ENCODE data around the gene PGA4. TPM values are rescaled to one million over a fixed set of nuclear protein-coding genes. Genes with fewer than 3 reads are reported as not detected.
A peak's percentile ranks its signal among the peaks of the same experiment; 100 is the strongest.
"Not testable (repeated sequence)": the region's sequence is repeated elsewhere in the genome, so short reads cannot be mapped to it uniquely, and the experiment has no call there.

The PGA4 gene
- total RNA-seq, 1 donor from 2014 or later: 0.67 TPM

DNA sequence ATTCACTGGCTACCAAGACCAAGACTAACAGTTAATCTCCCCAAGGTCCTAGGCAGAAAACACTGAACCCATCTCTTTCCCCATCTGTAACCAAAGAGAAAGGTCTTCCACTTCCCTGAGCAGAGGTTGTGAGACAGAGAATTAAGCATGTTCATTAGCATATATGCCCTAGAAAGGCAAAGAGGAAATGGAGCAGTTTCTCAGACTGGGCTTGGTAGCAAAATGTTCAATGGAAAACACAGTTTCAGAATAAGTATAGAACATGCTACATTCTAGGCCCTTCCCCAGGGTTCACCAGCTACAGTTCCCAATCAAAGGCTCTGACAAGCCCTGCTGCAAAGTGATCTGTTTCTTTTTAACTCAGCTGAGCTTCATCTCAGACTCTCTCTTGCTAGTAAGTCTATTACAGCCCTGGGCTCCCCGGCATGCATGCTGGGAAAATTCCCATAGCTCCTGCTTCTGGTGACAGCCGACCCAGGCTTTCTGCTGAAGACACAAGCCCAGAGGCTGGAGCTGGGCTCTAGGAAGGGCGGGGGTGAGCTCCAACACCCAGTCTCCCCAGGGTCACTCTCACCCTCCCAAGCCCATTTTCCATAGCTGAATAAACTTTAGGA is 8.3 kb upstream of the PGA4 start:
- H3K27me3 ChIP-seq; ATAC-seq; H3K4me1 ChIP-seq; DNase-seq; H3K27ac ChIP-seq; H3K36me3 ChIP-seq; H3K4me3 ChIP-seq; H3K9me3 ChIP-seq; intact Hi-C loops (cut with DNase I): not testable (repeated sequence)

- intact Hi-C loops (cut with DNase I): not testable (repeated sequence)
Observed at GRCh38 chr11:61218306-61218705, 3.8 kb upstream of the PGA4 start.

DNA sequence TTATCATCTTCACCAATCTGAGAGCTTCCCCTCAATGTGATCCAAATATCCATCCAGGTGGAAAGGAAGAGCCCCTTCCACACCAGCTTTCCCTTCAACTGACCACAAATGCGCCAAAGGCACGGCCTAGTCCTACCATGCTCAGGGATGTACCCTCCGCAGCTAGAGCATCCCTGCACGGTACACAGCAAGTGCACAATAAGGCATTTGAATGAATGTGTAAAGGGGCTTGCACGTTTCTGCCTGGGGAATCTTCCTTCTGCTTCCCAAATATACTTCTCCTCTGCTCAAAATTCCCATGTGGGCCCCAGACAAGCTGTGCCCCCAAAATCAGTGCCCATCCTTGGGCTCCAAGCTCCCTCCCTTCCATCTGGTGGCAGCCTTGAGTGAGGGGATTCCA is 3.1 kb upstream of the PGA4 start:
- H3K4me1 ChIP-seq; H3K36me3 ChIP-seq; H3K27ac ChIP-seq; H3K27me3 ChIP-seq; H3K9me3 ChIP-seq; intact Hi-C loops (cut with DNase I); ATAC-seq; DNase-seq; H3K4me3 ChIP-seq: not testable (repeated sequence)

More at GRCh38 chr11:61218306-61218705, 3.8 kb upstream of the PGA4 start:
- H3K27me3 ChIP-seq, DNase-seq, H3K36me3 ChIP-seq, H3K9me3 ChIP-seq, H3K4me3 ChIP-seq, H3K4me1 ChIP-seq, H3K27ac ChIP-seq, ATAC-seq: not testable (repeated sequence)

- peak; percentile 81 for ATAC-seq
- intact Hi-C loops (cut with DNase I): not testable (repeated sequence)
Observed at GRCh38 chr11:61222692-61223091, 545 bp downstream of the PGA4 start.

DNA sequence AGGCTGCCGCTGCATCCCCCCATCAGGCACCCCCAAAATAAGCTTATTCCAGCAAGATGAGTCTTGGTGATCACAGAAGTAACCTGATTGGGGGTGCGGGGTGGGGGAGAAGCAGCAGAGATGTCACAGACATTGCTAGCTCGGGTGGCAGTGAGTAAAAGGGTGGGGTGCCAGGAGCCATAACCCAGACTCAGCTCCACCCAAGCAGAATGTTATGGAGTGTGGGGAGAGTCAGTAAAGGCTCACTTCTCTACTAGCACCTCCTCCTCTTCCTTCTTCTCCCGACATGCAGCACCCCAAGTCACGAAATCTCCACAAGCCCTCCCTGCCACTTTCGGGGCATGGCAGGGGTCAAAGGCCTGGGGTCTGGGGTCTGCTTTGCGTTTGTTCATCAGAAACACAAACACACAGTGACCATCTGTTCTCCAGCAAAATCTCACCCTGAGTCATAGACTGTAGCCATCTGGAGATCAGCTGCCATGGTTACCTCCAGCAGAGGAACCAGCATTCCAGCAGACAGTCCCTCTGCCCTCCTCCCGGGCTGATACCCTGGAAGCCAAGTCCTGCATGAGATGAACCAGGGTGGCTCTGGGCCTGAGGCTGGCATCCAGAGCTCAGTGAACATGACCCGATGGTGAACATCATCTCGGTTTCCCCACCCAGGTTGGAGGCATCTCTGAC is 4.5 kb downstream of the PGA4 start:
- intact Hi-C loops (cut with DNase I); H3K27ac ChIP-seq; DNase-seq; H3K27me3 ChIP-seq; ATAC-seq; H3K4me1 ChIP-seq; H3K9me3 ChIP-seq; H3K4me3 ChIP-seq; H3K36me3 ChIP-seq: not testable (repeated sequence)

More at GRCh38 chr11:61222692-61223091, 545 bp downstream of the PGA4 start:
- H3K27me3 ChIP-seq, H3K27ac ChIP-seq, H3K36me3 ChIP-seq, H3K9me3 ChIP-seq, H3K4me1 ChIP-seq, DNase-seq, H3K4me3 ChIP-seq: not testable (repeated sequence)

- DNase-seq; H3K4me3 ChIP-seq; ATAC-seq; H3K27ac ChIP-seq; H3K4me1 ChIP-seq; intact Hi-C loops (cut with DNase I); H3K9me3 ChIP-seq; H3K27me3 ChIP-seq; H3K36me3 ChIP-seq: not testable (repeated sequence)
Observed at GRCh38 chr11:61229458-61229857, 7.3 kb downstream of the PGA4 start.

DNA sequence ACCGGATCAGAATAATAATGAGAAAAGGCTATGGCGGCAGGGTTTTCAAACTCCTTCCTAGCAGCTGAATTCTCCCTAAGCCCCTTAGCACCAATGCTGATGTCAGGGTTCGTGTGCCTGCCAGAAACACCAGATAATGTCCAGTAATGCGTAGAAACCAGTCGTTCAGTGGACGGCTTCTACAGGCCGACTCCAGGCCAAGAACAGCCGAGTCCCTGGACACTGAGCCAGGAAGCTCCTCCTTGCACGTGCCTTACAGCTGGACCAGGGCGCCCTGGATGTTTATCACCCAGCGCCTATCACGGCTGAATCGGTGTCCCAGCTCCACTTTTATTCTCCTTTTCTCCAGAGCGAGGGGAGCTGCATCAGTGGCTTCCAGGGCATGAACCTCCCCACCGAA is 8.9 kb downstream of the PGA4 start:
- DNase-seq; intact Hi-C loops (cut with DNase I); ATAC-seq; H3K36me3 ChIP-seq; H3K4me1 ChIP-seq; H3K4me3 ChIP-seq; H3K9me3 ChIP-seq; H3K27ac ChIP-seq; H3K27me3 ChIP-seq: not testable (repeated sequence)

GRCh38 chr11:61231585-61231984 is 9.4 kb downstream of the PGA4 start:
- H3K27me3 ChIP-seq; DNase-seq; ATAC-seq; H3K27ac ChIP-seq; H3K9me3 ChIP-seq; H3K4me1 ChIP-seq; intact Hi-C loops (cut with DNase I); H3K4me3 ChIP-seq; H3K36me3 ChIP-seq: not testable (repeated sequence)

GRCh38 chr11:61232548-61233145 is 10.5 kb downstream of the PGA4 start:
- H3K9me3 ChIP-seq; DNase-seq; intact Hi-C loops (cut with DNase I); ATAC-seq; H3K4me3 ChIP-seq; H3K36me3 ChIP-seq; H3K4me1 ChIP-seq; H3K27me3 ChIP-seq; H3K27ac ChIP-seq: not testable (repeated sequence)

DNA sequence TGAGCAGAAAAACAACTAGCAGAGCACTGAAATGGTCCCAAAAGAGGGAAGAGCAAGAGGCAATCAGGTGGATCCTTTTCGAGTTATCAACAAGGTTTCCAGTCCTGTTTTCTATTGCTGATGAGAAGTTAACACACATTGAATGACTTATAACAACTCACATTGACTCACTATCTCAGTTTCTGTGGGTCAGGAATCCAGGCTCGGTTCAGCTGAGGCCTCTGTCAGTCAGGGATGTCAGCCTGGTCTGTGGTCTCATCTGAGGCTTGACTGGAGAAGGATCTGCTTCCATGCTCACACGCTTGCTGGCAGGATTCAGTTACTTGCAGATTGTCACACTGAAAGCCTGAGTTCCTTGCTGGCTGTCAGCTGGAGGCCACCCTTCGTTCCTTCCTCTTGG is 15.0 kb downstream of the PGA4 start:
- H3K27me3 ChIP-seq; H3K36me3 ChIP-seq; H3K27ac ChIP-seq; intact Hi-C loops (cut with DNase I); H3K4me3 ChIP-seq; H3K9me3 ChIP-seq; H3K4me1 ChIP-seq; DNase-seq; ATAC-seq: not testable (repeated sequence)

GRCh38 chr11:61240288-61240687 is 18.1 kb downstream of the PGA4 start:
- ATAC-seq; H3K9me3 ChIP-seq; H3K4me3 ChIP-seq; H3K27me3 ChIP-seq; intact Hi-C loops (cut with DNase I); H3K36me3 ChIP-seq; H3K27ac ChIP-seq; H3K4me1 ChIP-seq: not testable (repeated sequence)
- DNase-seq: peak; percentile 31

DNA sequence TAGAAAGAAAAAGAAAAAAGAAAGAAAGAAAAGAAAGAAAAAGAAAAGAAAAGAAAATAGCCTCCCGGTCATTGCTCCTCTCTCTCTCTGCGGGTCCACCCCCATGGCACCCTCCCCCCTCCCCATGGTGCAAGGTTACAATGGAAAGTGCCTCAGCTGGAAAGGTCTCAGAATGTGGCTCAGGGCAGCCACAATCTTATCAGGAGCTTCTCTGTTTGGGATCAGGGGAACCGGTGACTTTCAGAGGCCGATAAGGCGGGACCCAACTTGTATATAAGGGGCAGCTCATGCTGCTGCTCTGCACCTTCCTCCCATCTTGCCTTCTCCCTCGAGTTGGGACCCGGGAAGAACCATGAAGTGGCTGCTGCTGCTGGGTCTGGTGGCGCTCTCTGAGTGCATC is 18.7 kb downstream of the PGA4 start, which contains the start of gene PGA5:
Gene PGA5 (plus strand): TSS at position 301 of the 400 bp plus-strand sequence. CDS start 52 bp downstream, at position 353.
- H3K9me3 ChIP-seq; intact Hi-C loops (cut with DNase I); H3K27me3 ChIP-seq; H3K4me3 ChIP-seq; H3K27ac ChIP-seq; DNase-seq; ATAC-seq; H3K36me3 ChIP-seq; H3K4me1 ChIP-seq: not testable (repeated sequence)

- intact Hi-C loops (cut with DNase I); H3K4me1 ChIP-seq; H3K36me3 ChIP-seq; H3K27me3 ChIP-seq; DNase-seq; H3K4me3 ChIP-seq; H3K27ac ChIP-seq; H3K9me3 ChIP-seq: not testable (repeated sequence)
- peak; percentile 82 for ATAC-seq
Observed at GRCh38 chr11:61241526-61241925, 19.4 kb downstream of the PGA4 start.

DNA sequence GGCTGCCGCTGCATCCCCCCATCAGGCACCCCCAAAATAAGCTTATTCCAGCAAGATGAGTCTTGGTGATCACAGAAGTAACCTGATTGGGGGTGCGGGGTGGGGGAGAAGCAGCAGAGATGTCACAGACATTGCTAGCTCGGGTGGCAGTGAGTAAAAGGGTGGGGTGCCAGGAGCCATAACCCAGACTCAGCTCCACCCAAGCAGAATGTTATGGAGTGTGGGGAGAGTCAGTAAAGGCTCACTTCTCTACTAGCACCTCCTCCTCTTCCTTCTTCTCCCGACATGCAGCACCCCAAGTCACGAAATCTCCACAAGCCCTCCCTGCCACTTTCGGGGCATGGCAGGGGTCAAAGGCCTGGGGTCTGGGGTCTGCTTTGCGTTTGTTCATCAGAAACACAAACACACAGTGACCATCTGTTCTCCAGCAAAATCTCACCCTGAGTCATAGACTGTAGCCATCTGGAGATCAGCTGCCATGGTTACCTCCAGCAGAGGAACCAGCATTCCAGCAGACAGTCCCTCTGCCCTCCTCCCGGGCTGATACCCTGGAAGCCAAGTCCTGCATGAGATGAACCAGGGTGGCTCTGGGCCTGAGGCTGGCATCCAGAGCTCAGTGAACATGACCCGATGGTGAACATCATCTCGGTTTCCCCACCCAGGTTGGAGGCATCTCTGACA is 23.3 kb downstream of the PGA4 start:
- H3K4me3 ChIP-seq; H3K36me3 ChIP-seq; ATAC-seq; intact Hi-C loops (cut with DNase I); H3K27me3 ChIP-seq; H3K27ac ChIP-seq; H3K4me1 ChIP-seq; DNase-seq; H3K9me3 ChIP-seq: not testable (repeated sequence)

All from upper lobe of right lung (tissue), 1 donor.